ENCODE results near the gene USP48. TPM values are rescaled to one million over a fixed set of nuclear protein-coding genes. Genes with fewer than 3 reads are reported as not detected.

USP48 gene
- total RNA-seq (2021; fragmentation: NEBNext Ultra II Directional; extraction: Animal tissue kit (Norgen Biotek cat#: 25700)) = 81.5 and 83.5 TPM in 2 replicates
- 10.1 and 12.8 TPM in 2 replicates for polyA plus RNA-seq (2011; rRNA removed)
- 28.3 TPM for polyA plus RNA-seq (2011; cell fraction: cytosol; rRNA removed)
- polyA plus RNA-seq (2011; cell fraction: nucleus; rRNA removed) = 15.4 TPM
- polyA plus RNA-seq (2012, experiment 1 of 2) = 38.7 to 60.9 TPM (median 40.0 TPM) in 4 replicates
- polyA plus RNA-seq (2012, experiment 2 of 2) = 2.6 TPM
- 39.9 TPM for polyA plus RNA-seq (2013, experiment 1 of 2)
- 39.8 TPM for polyA plus RNA-seq (2013, experiment 2 of 2)
- 32.3 and 38.6 TPM in 2 replicates for polyA minus RNA-seq (2011; rRNA and poly(A)+ RNA removed)
- 26.3 TPM for polyA minus RNA-seq (2011; cell fraction: cytosol; rRNA and poly(A)+ RNA removed)
- 52.6 TPM for polyA minus RNA-seq (2011; cell fraction: nucleus; rRNA and poly(A)+ RNA removed)
- long read RNA-seq, experiment 1, full-length matches to known transcripts = 9 of 45 reads
- long read RNA-seq, experiment 1, partial matches to known transcripts = 19 of 45 reads
- long read RNA-seq, experiment 1, other reads (novel, unspliced or antisense) = 17 of 45 reads
- long read RNA-seq, experiment 2, partial matches to known transcripts = 6 of 8 reads
- long read RNA-seq, experiment 2, other reads (novel, unspliced or antisense) = 2 of 8 reads

- Histone ChIP-seq H2BK120ac (replicated peaks; ENCODE audit: low read depth, low read length) (peak within 1 kb of the TSS; percentile 95), H4K91ac (replicated peaks; ENCODE audit: insufficient read length, low read length) (peak within 1 kb of the TSS; percentile 95), H3K4me2 (ENCODE audit: insufficient read depth in 1 of 2, low read depth in 2 of 2, low read length in 2 of 2) (peak within 1 kb of the TSS; percentile 58 to 78), H2AK5ac (ENCODE audit: low read depth, low read length) (no peak within 1 kb of the TSS; the same call in 1 of the 2 replicates), H3K4ac (replicated peaks; ENCODE audit: insufficient read length, low read depth, low read length) (peak within 1 kb of the TSS; percentile 96), H2BK20ac (ENCODE audit: low read length) (no peak within 1 kb of the TSS), H2BK12ac (ENCODE audit: low read depth, low read length) (peak within 1 kb of the TSS; percentile 63; the same call in 1 of the 2 replicates), H3K23ac (ENCODE audit: insufficient read length) (no peak within 1 kb of the TSS), H2AFZ (ENCODE audit: low read length) (peak within 1 kb of the TSS; percentile 75), H2BK5ac (ENCODE audit: low read depth, low read length) (peak within 1 kb of the TSS; percentile 94), H3K27ac (ENCODE audit: low read depth, low read length) (peak within 1 kb of the TSS; percentile 98), H3K56ac (replicated peaks; ENCODE audit: insufficient read length, low read depth, low read length) (peak within 1 kb of the TSS; percentile 100), H3K79me2 (ENCODE audit: control insufficient read depth in 1 of 2, insufficient read depth in 2 of 2, low read length in 2 of 2) (peaks cover 35 to 45% of the 10 kb centered on the region in 2 experiments), H3K4me1 (replicated peaks in 1 of 4; ENCODE audit: control insufficient read depth in 3 of 4, insufficient read depth in 4 of 4, low read length in 3 of 4) (peaks cover 0 to 4% (median 1%) of the 10 kb centered on the region in 4 experiments; a peak in 3 of 7 replicates), H3K18ac (ENCODE audit: extremely low read depth, low read length) (peak within 1 kb of the TSS; percentile 92), H3K14ac (ENCODE audit: insufficient read length) (no peak within 1 kb of the TSS), H3K9me3 (ENCODE audit: insufficient read depth in 2 of 2, low read depth in 1 of 2, low read length in 1 of 2) (no peaks in the 10 kb centered on the region), H4K20me1 (replicated peaks in 1 of 2; ENCODE audit: control insufficient read depth in 1 of 2, insufficient read depth in 2 of 2, low read length in 2 of 2) (peaks cover 0 to 3% of the 10 kb centered on the region in 2 experiments), H3K9ac (replicated peaks in 1 of 4; ENCODE audit: extremely low read depth in 1 of 4, low read depth in 3 of 4, low read length in 3 of 4) (peak within 1 kb of the TSS; percentile 92 to 97 (median 93)), H3K27me3 (replicated peaks in 1 of 4; ENCODE audit: control insufficient read depth in 3 of 4, extremely low read depth in 1 of 4, insufficient read depth in 3 of 4, low read length in 3 of 4) (no peaks in the 10 kb centered on the region), H4K5ac (ENCODE audit: insufficient read length, low read depth, low read length) (peak within 1 kb of the TSS; percentile 95), H4K8ac (ENCODE audit: extremely low read depth, insufficient read depth, low read length) (peak within 1 kb of the TSS; percentile 99), H3K36me3 (ENCODE audit: control insufficient read depth in 2 of 4, insufficient read depth in 4 of 4, low read length in 3 of 4) (no peaks in the 10 kb centered on the region), H2BK15ac (ENCODE audit: low read length) (peak within 1 kb of the TSS; percentile 72; the same call in 1 of the 2 replicates), H3K79me1 (ENCODE audit: low read depth, low read length) (no peaks in the 10 kb centered on the region), H3K23me2 (ENCODE audit: low read depth, low read length) (peaks cover 6% of the 10 kb centered on the region), H3K4me3 (ENCODE audit: extremely low read depth in 1 of 4, insufficient read depth in 2 of 4, low read depth in 3 of 4, low read length in 4 of 4) (peak within 1 kb of the TSS; percentile 78 to 84 (median 80))
- CTCF ChIA-PET (ENCODE audit: partially characterized antibody) = interaction anchor here (0.8 to 1.7 kb wide), 7 partner anchors 18 to 271 kb away, joined by 3 to 6 read pairs (median 3); no protein-coding TSS in a partner anchor
- POLR2A ChIA-PET (ENCODE audit: partially characterized antibody) = interaction anchor here (0.6 to 3.9 kb wide), 28 partner anchors 9 to 527 kb away, joined by 3 to 26 read pairs (median 4); no protein-coding TSS in a partner anchor
- FAIRE-seq (peak; percentile 78), DNase-seq (ENCODE audit: low read depth in 1 of 2, low spot score in 2 of 2) (peak; percentile 92 to 99)
- WGBS, 2 experiments (ENCODE audit: extremely low coverage in 1 of 2, insufficient coverage in 1 of 2, insufficient read length in 1 of 2, insufficient replicate concordance in 2 of 2, low coverage in 1 of 2, low lambda C conversion rate in 2 of 2, missing lambda C conversion rate in 1 of 2) = 1% methylated on average over 67 of the region's 82 CpGs; no CpG with 5 or more reads in 1 of the 2 experiments
- TF ChIP-seq GTF2F1 (IDR thresholded peaks at IDR 0.05; ENCODE audit: borderline replicate concordance, low read depth, low read length) (0 out of 2 replicates have a peak, but pooled peaks have one; percentile 40), JUND (IDR thresholded peaks at IDR 0.05; ENCODE audit: low read length) (peak; percentile 62; the same call in 1 of the 2 replicates), USF2 (IDR thresholded peaks at IDR 0.05; ENCODE audit: low read length) (0 out of 2 replicates have a peak, but pooled peaks have one; percentile 32), ATF2 (IDR thresholded peaks at IDR 0.05; ENCODE audit: low read length) (peak; percentile 84; the same call in 1 of the 2 replicates)
These were observed at the start of gene USP48 for GRCh38 chr1:21782868-21783678. USP48 (minus strand) TSS chr1:21783149; CDS start chr1:21782957, 192 bp downstream.
